Ascending aorta (tissue), 2 donors: Measurements from ENCODE around the gene TUFT1. TPM values are rescaled to one million over a fixed set of nuclear protein-coding genes. Genes with fewer than 3 reads are reported as not detected.

ENCODE experiments used
- DNase-seq, 2 donors: peaks; one replicate each; pipeline ENCODE4 v3.0.0-alpha.2; 2019; ENCODE audit warnings: low spot score in 2 of 2
- H3K27ac ChIP-seq, 2 donors: fragments of 200-600 bp; sonication (generic); one replicate each; pipeline ENCODE4 v1.5.1; 2016 to 2017; ENCODE audit warnings: mild to moderate bottlenecking in 1 of 2
- H3K27me3 ChIP-seq: fragments of 200-600 bp; sonication (generic); one replicate; pipeline ENCODE4 v1.5.1; 2017
- H3K36me3 ChIP-seq, 2 donors: fragments of 200-600 bp; sonication (generic); one replicate each; pipeline ENCODE4 v1.5.1; 2016
- H3K4me1 ChIP-seq, 2 donors: fragments of 200-600 bp; sonication (generic); one replicate each; pipeline ENCODE4 v1.5.1; 2016 to 2017; ENCODE audit warnings: mild to moderate bottlenecking in 1 of 2
- H3K4me3 ChIP-seq, 2 donors: fragments of 200-600 bp; sonication (generic); one replicate each; pipeline ENCODE4 v1.5.1; 2016 to 2017; ENCODE audit warnings: mild to moderate bottlenecking in 1 of 2
- H3K9me3 ChIP-seq, 2 donors: fragments of 200-600 bp; sonication (generic); one replicate each; pipeline ENCODE4 v1.5.1; 2016
- intact Hi-C: fragments of 100-400 bp; cut with DNase I; formaldehyde crosslinking; loops from one replicate; pipeline ENCODE4 v1.15.1; 2023
- total RNA-seq: library from RNA; depleted of rRNA; stranded (reverse); fragments of >200 nt; gene quantifications from one replicate; pipeline ENCODE4 v1.1.0, GENCODE V29; 2016
- TF ChIP-seq, protein P1 (sequence below), 3 experiments: fragments of 200-600 bp in 2 of 3; fragments of 450-650 bp in 1 of 3; sonication (generic) in 2 of 3; IDR thresholded peaks; one replicate each; pipeline ENCODE4 v1.5.1; 2016 to 2019; ENCODE audit warnings: antibody characterized with exemption in 3 of 3, mild to moderate bottlenecking in 1 of 3, moderate library complexity in 1 of 3

The TUFT1 gene
- total RNA-seq, 1 donor from 2014 or later = 2.3 TPM

- TF ChIP-seq, protein P1, sequence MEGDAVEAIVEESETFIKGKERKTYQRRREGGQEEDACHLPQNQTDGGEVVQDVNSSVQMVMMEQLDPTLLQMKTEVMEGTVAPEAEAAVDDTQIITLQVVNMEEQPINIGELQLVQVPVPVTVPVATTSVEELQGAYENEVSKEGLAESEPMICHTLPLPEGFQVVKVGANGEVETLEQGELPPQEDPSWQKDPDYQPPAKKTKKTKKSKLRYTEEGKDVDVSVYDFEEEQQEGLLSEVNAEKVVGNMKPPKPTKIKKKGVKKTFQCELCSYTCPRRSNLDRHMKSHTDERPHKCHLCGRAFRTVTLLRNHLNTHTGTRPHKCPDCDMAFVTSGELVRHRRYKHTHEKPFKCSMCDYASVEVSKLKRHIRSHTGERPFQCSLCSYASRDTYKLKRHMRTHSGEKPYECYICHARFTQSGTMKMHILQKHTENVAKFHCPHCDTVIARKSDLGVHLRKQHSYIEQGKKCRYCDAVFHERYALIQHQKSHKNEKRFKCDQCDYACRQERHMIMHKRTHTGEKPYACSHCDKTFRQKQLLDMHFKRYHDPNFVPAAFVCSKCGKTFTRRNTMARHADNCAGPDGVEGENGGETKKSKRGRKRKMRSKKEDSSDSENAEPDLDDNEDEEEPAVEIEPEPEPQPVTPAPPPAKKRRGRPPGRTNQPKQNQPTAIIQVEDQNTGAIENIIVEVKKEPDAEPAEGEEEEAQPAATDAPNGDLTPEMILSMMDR (IDR thresholded peaks at IDR 0.05) = no peak
- no peak for DNase-seq
- H3K9me3 ChIP-seq = no peaks in the 10 kb centered on the region
- H3K4me3 ChIP-seq = no peak overlapping the region
- H3K4me1 ChIP-seq = no peaks in the 10 kb centered on the region
- H3K27me3 ChIP-seq = no peaks in the 10 kb centered on the region
- H3K36me3 ChIP-seq = no peaks in the 10 kb centered on the region
- no peak overlapping the region for H3K27ac ChIP-seq
- intact Hi-C loops = no loop called here
Observed at GRCh38 chr1:151606384-151606783, 66.3 kb downstream of the TUFT1 start.

GRCh38 chr1:151606857-151607256, 66.7 kb downstream of the TUFT1 start:
- Histone ChIP-seq H3K27ac (no peak overlapping the region), H3K9me3 (no peaks in the 10 kb centered on the region), H3K4me3 (no peak overlapping the region), H3K27me3 (no peaks in the 10 kb centered on the region), H3K4me1 (no peaks in the 10 kb centered on the region), H3K36me3 (no peaks in the 10 kb centered on the region)
- TF ChIP-seq, protein P1 (IDR thresholded peaks at IDR 0.05) = no peak
- DNase-seq = no peak
- intact Hi-C loops = no loop called here

- no peaks in the 10 kb centered on the region for H3K9me3 ChIP-seq
- H3K4me3 ChIP-seq = no peak overlapping the region
- no peaks in the 10 kb centered on the region for H3K36me3 ChIP-seq
- no peak for DNase-seq
- intact Hi-C loops = loop anchor here (2.0 to 10.0 kb wide), 3 partner anchors 71 to 435 kb away; partner anchors contain the start of gene RIIAD1
- TF ChIP-seq, protein P1 (IDR thresholded peaks at IDR 0.05) = no peak
- H3K4me1 ChIP-seq = peaks cover 0 to 6% of the 10 kb centered on the region in 2 donors
- H3K27ac ChIP-seq = no peak overlapping the region
- H3K27me3 ChIP-seq = no peaks in the 10 kb centered on the region
Observed at GRCh38 chr1:151610142-151610541, 70.0 kb downstream of the TUFT1 start.

GRCh38 chr1:151611288-151611790, 71.2 kb downstream of the TUFT1 start:
- intact Hi-C loops = loop anchor here (2.0 to 10.0 kb wide), 3 partner anchors 69 to 433 kb away; partner anchors contain the start of gene RIIAD1
- H3K9me3 ChIP-seq = no peaks in the 10 kb centered on the region
- peaks cover 0 to 6% of the 10 kb centered on the region in 2 donors for H3K4me1 ChIP-seq
- peak in 1 of 2 donors; percentile 79 for DNase-seq
- peak overlapping the region in 1 of 2 donors; percentile 95 for H3K4me3 ChIP-seq
- no peaks in the 10 kb centered on the region for H3K27me3 ChIP-seq
- H3K36me3 ChIP-seq = no peaks in the 10 kb centered on the region
- H3K27ac ChIP-seq = peak overlapping the region; percentile 81 to 94
- TF ChIP-seq, protein P1 (IDR thresholded peaks at IDR 0.05) = no peak

DNA sequence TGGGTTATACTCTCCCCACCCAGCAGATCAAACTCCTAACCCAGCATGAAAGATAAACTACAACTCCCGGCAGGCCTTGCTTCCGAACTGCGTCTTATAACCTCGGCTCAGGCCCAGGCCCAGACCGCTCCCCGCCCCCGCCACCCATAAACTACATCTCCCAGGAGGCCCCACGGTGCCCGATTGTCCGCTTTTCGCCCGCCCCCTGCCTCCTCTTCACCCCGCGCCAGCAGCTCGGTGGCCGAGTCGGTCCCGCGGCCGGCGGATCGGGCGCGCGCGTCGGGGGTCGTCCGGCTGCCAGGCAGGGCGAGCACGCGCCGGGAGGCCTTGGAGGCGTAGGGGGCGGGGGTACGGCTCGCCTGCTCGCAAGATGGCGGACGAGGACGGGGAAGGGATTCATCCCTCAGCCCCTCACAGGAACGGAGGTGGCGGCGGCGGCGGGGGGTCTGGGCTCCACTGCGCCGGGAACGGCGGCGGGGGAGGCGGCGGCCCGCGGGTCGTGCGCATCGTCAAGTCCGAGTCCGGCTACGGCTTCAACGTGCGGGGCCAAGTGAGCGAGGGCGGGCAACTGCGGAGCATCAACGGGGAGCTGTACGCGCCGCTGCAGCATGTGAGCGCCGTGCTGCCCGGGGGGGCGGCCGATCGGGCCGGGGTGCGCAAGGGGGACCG, 71.9 kb downstream of the TUFT1 start, which contains the start of gene SNX27:
SNX27 (plus strand) TSS at position 219 of the 669 bp plus-strand sequence; CDS start at position 371, 152 bp downstream.
- peak within 1 kb of the TSS; percentile 81 to 94 for H3K27ac ChIP-seq
- H3K4me3 ChIP-seq = peak within 1 kb of the TSS; percentile 66 to 95
- no peaks in the 10 kb centered on the region for H3K36me3 ChIP-seq
- H3K4me1 ChIP-seq = peaks cover 0 to 6% of the 10 kb centered on the region in 2 donors
- H3K27me3 ChIP-seq = no peaks in the 10 kb centered on the region
- intact Hi-C loops = loop anchor here (2.0 to 10.0 kb wide), 4 partner anchors 69 to 433 kb away; partner anchors contain the start of genes RIIAD1 and TUFT1
- H3K9me3 ChIP-seq = no peaks in the 10 kb centered on the region
- DNase-seq = peak; percentile 76 to 96
- TF ChIP-seq, protein P1 (IDR thresholded peaks at IDR 0.05) = no peak
